Spleen (tissue), 11 donors: Measurements from ENCODE around the gene PPM1M. TPM values are rescaled to one million over a fixed set of nuclear protein-coding genes. Genes with fewer than 3 reads are reported as not detected.

Experiments used
- DNase-seq: peaks from one replicate; pipeline ENCODE4 v3.0.0-alpha.2; 2020
- H3K27ac ChIP-seq, 8 donors: fragments of 200-600 bp; sonication (generic) in 7 of 8; 1 replicate in 4 of 8; 2 replicates in 4 of 8; pipeline versions ENCODE4 v1.5.0 to v1.8.0; 2016 to 2021; ENCODE audit warnings: inconsistent platforms in 4 of 8, mild to moderate bottlenecking in 4 of 8, moderate library complexity in 1 of 8
- H3K27me3 ChIP-seq, 7 donors: fragments of 200-600 bp; sonication (generic) in 6 of 7; replicated peaks in 1 of 7; 1 replicate in 4 of 7; 2 replicates in 3 of 7; pipeline versions ENCODE4 v1.5.0 to v1.8.0; 2016 to 2021; ENCODE audit warnings: inconsistent platforms in 3 of 7, mild to moderate bottlenecking in 1 of 7
- H3K36me3 ChIP-seq, 6 donors: fragments of 200-600 bp; sonication (generic) in 5 of 6; 1 replicate in 4 of 6; 2 replicates in 2 of 6; pipeline versions ENCODE4 v1.5.0 to v1.8.0; 2016 to 2021; ENCODE audit warnings: inconsistent platforms in 2 of 6
- H3K4me1 ChIP-seq, 6 donors: fragments of 200-600 bp; sonication (generic) in 5 of 6; 1 replicate in 3 of 6; 2 replicates in 3 of 6; pipeline versions ENCODE4 v1.5.0 to v1.8.0; 2016 to 2021; ENCODE audit warnings: inconsistent platforms in 3 of 6
- H3K4me3 ChIP-seq, 8 donors: fragments of 200-600 bp; sonication (generic) in 7 of 8; 1 replicate in 4 of 8; 2 replicates in 4 of 8; pipeline versions ENCODE4 v1.5.0 to v1.8.0; 2016 to 2021; ENCODE audit warnings: inconsistent platforms in 4 of 8, mild to moderate bottlenecking in 4 of 8, moderate library complexity in 2 of 8
- H3K9me3 ChIP-seq, 8 donors: fragments of 200-600 bp; sonication (generic) in 7 of 8; 1 replicate in 4 of 8; 2 replicates in 4 of 8; pipeline versions ENCODE4 v1.5.0 to v1.8.0; 2016 to 2021; ENCODE audit warnings: inconsistent platforms in 4 of 8
- POLR2A ChIP-seq, 3 donors: fragments of 450-650 bp; IDR thresholded peaks; one replicate each; pipeline ENCODE4 v1.5.1; 2017; ENCODE audit warnings: antibody characterized with exemption in 3 of 3, mild to moderate bottlenecking in 1 of 3
- POLR2AphosphoS5 ChIP-seq, 3 donors: sonication (generic); formaldehyde crosslinking; IDR thresholded peaks; one replicate each; pipeline ENCODE4 v1.5.1; 2017; ENCODE audit warnings: antibody characterized with exemption in 3 of 3
- WGBS, 5 donors: extraction: QIAGEN DNeasy Blood & Tissue Kit in 3 of 5; methylation state at CpG; one replicate each; pipeline versions ENCODE4 v1.1.5 to v1.1.7; 2013 to 2018; 5-methylcytosine and 5-hydroxymethylcytosine counted together
- intact Hi-C: fragments of 100-400 bp; cut with DNase I; formaldehyde crosslinking; loops from one replicate; pipeline ENCODE4 v1.15.0; 2023; ENCODE audit warnings: low total_unique reads
- polyA plus RNA-seq, 3 donors: library from polyadenylated mRNA; stranded (reverse); fragments of 200-250 nt; gene quantifications; one replicate each; pipeline ENCODE4 v1.2.1, GENCODE V29; 2013
- total RNA-seq, 7 donors: library from RNA; depleted of rRNA in 3 of 7; stranded (reverse); fragments of >200 nt in 3 of 7; fragmentation: NEBNext Ultra II Directional in 4 of 7; extraction: Animal tissue kit (Norgen Biotek cat#: 25700) in 4 of 7; gene quantifications; one replicate each; pipeline versions ENCODE4 v1.1.0 to v1.2.1, GENCODE V29; 2016 to 2021
- TF ChIP-seq, protein P1 (sequence below), 11 experiments: fragments of 200-600 bp in 7 of 11; fragments of 450-650 bp in 4 of 11; sonication (generic) in 4 of 11; IDR thresholded peaks in 8 of 11; conservative IDR thresholded peaks in 3 of 11; 1 replicate in 7 of 11; 2 replicates in 4 of 11; pipeline versions ENCODE4 v1.4.0 to v1.8.0; 2016 to 2021; ENCODE audit warnings: antibody characterized with exemption in 11 of 11, inconsistent platforms in 4 of 11, mild to moderate bottlenecking in 1 of 11
- donor health status: healthy with polysubstance abuse.
- donor health status: DM: no; HTN: no; CAD: no; lungs with moderate emphysema.
- donor health status: DM: no; HTN: no; CAD: no.
- donor health status: Bipolar disorder and iron deficiency.
- donor health status: healthy.
- donor health status: DM: no; HTN: no; CAD: no.
- donor health status: DM: yes; HTN: yes; CAD: no.

The PPM1M gene
- total and polyA plus RNA-seq, 10 donors, result 26.3 to 77.8 (median 49.7) TPM

DNA sequence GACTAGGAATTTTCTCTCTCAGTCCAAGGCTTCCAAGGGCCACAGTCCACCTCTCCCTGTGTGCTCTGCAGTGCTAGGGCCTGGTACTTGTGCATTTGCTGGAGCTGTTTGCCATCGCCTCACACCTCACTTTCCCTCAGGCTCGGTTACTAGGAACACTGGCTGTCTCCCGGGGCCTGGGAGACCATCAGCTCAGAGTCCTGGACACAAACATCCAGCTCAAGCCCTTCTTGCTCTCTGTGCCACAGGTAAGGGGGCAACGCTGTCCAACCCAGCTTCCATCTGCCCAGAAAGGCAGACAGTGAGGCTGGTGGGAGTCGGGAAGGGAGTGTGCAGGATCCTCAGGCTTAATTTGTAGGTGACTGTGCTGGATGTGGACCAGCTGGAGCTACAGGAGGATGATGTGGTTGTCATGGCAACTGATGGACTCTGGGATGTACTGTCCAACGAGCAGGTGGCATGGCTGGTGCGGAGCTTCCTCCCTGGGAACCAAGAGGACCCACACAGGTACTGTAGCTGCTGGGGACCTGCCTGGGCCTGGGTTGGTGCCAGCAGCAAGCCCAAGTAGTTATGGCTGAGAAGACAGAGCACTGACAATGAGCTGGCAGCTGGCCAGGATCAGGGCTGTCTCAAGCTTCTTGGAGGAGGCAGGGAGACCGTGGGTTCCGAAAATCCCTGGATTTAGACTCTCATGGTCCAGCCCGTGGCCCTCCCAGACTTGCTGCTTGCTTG lies 3.4 kb downstream of the PPM1M start:
- Histone ChIP-seq H3K4me3 (no peak overlapping the region), H3K27me3 (no peaks in the 10 kb centered on the region), H3K4me1 (peaks cover 15 to 98% (median 68%) of the 10 kb centered on the region in 6 donors), H3K27ac (peak overlapping the region in 4 of 8 donors; percentile 0 to 98 (median 97)), H3K36me3 (peaks cover 0 to 65% (median 34%) of the 10 kb centered on the region in 6 donors), H3K9me3 (no peaks in the 10 kb centered on the region)
- intact Hi-C loops, result no loop called here
- 79 to 89% (median 84%) methylated on average over 7 to 10 of the region's 10 CpGs for WGBS, 5 donors
- peak; percentile 77 for DNase-seq
- TF ChIP-seq POLR2A (IDR thresholded peaks at IDR 0.05) (no peak), POLR2AphosphoS5 (IDR thresholded peaks at IDR 0.05) (peak in 2 of 3 donors; percentile 22 to 60)
- TF ChIP-seq, protein P1, sequence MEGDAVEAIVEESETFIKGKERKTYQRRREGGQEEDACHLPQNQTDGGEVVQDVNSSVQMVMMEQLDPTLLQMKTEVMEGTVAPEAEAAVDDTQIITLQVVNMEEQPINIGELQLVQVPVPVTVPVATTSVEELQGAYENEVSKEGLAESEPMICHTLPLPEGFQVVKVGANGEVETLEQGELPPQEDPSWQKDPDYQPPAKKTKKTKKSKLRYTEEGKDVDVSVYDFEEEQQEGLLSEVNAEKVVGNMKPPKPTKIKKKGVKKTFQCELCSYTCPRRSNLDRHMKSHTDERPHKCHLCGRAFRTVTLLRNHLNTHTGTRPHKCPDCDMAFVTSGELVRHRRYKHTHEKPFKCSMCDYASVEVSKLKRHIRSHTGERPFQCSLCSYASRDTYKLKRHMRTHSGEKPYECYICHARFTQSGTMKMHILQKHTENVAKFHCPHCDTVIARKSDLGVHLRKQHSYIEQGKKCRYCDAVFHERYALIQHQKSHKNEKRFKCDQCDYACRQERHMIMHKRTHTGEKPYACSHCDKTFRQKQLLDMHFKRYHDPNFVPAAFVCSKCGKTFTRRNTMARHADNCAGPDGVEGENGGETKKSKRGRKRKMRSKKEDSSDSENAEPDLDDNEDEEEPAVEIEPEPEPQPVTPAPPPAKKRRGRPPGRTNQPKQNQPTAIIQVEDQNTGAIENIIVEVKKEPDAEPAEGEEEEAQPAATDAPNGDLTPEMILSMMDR (IDR thresholded peaks at IDR 0.05 in 8 of 11, conservative IDR thresholded peaks at IDR 0.05 in 3 of 11), result no peak

DNA sequence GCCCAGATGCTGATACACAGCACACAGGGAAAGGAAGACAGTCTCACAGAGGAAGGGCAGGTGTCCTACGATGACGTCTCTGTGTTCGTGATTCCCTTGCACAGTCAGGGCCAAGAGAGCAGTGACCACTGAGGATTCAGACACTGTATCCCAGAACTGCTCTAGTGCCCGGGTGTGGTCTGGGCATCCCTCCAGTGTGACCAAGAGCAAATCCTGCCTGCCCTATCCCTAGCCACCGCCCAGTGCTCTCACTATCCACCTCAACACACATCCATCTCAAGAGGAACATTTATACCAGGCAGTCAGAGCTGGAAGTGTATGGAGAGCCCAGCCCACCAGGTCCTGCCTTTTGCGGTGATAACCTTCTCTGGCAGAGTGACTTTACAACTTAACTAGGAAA lies 4.1 kb downstream of the PPM1M start:
- intact Hi-C loops, result no loop called here
- TF ChIP-seq, protein P1 (IDR thresholded peaks at IDR 0.05 in 8 of 11, conservative IDR thresholded peaks at IDR 0.05 in 3 of 11), result no peak
- TF ChIP-seq POLR2AphosphoS5 (IDR thresholded peaks at IDR 0.05) (no peak), POLR2A (IDR thresholded peaks at IDR 0.05) (no peak)
- Histone ChIP-seq H3K36me3 (peaks cover 0 to 72% (median 36%) of the 10 kb centered on the region in 6 donors), H3K4me3 (no peak overlapping the region), H3K4me1 (peaks cover 19 to 98% (median 67%) of the 10 kb centered on the region in 6 donors), H3K27ac (peak overlapping the region in 3 of 8 donors; percentile 87 to 97 (median 97)), H3K9me3 (no peaks in the 10 kb centered on the region), H3K27me3 (no peaks in the 10 kb centered on the region)
- DNase-seq, result peak; percentile 57
- WGBS, 5 donors, result 88 to 98% (median 91%) methylated on average over 5 to 6 of the region's 6 CpGs

DNA sequence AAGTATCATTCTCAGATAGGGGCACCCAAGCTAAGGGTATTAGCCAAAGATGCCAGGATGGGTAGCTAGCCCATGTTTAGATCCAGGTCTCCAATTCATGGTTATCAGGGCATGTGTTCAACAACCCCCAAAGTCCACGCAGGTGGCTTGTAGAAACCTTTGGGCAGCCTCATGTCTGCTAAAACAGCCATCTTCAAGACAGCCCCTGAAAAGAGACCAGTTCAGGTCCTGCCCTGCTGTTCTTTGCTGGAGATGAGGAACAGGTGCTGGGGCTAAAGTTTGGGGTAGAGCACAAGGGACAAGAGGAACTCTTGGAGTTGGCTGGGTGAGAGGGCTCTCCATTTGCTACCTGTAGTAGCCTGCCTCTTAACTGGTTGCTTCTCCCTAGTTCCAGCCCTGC lies 4.6 kb downstream of the PPM1M start:
- intact Hi-C loops, result no loop called here
- WGBS, 5 donors, result 86 to 100% (median 96%) methylated on average over 1 of the region's 1 CpG; no CpG with 5 or more reads in 1 of the 5 donors

More for the DNA sequence above, 4.6 kb downstream of the PPM1M start:
- Histone ChIP-seq H3K4me3 (no peak overlapping the region), H3K27ac (peak overlapping the region in 3 of 8 donors; percentile 87 to 97 (median 97)), H3K27me3 (no peaks in the 10 kb centered on the region), H3K9me3 (no peaks in the 10 kb centered on the region), H3K4me1 (peaks cover 19 to 98% (median 63%) of the 10 kb centered on the region in 6 donors), H3K36me3 (peaks cover 0 to 76% (median 41%) of the 10 kb centered on the region in 6 donors)
- TF ChIP-seq, protein P1 (IDR thresholded peaks at IDR 0.05 in 8 of 11, conservative IDR thresholded peaks at IDR 0.05 in 3 of 11), result no peak
- no peak for DNase-seq
